NCI-H446 (cell line): Measurements from ENCODE around the gene NTF3.

Source experiments
- DNase-seq, 2 experiments: peaks; one replicate each; lab custom pipeline; 2025; lab: John Stamatoyannopoulos, UW

Gene NTF3

GRCh38 chr12:5456906-5457305, 25.0 kb downstream of the NTF3 start:
- no peak for DNase-seq

GRCh38 chr12:5458229-5459050, 26.5 kb downstream of the NTF3 start:
- no peak for DNase-seq

GRCh38 chr12:5459051-5459782, 27.3 kb downstream of the NTF3 start:
- DNase-seq: no peak

GRCh38 chr12:5460817-5461216, 28.9 kb downstream of the NTF3 start:
- no peak for DNase-seq

GRCh38 chr12:5461966-5462365, 30.1 kb downstream of the NTF3 start:
- no peak for DNase-seq

GRCh38 chr12:5464096-5464495, 32.2 kb downstream of the NTF3 start:
- DNase-seq: no peak

GRCh38 chr12:5465384-5465783, 33.5 kb downstream of the NTF3 start:
- DNase-seq: no peak

- DNase-seq: no peak
These were observed 34.6 kb downstream of the NTF3 start for GRCh38 chr12:5466521-5466960.

GRCh38 chr12:5467931-5468330, 36.0 kb downstream of the NTF3 start:
- no peak for DNase-seq

GRCh38 chr12:5470221-5470620, 38.3 kb downstream of the NTF3 start:
- DNase-seq: no peak

GRCh38 chr12:5470703-5471102, 38.8 kb downstream of the NTF3 start:
- no peak for DNase-seq

- no peak for DNase-seq
These were observed 41.3 kb downstream of the NTF3 start for GRCh38 chr12:5473076-5473782.

- no peak for DNase-seq
These were observed 41.8 kb downstream of the NTF3 start for GRCh38 chr12:5473783-5474116.

GRCh38 chr12:5476356-5476755, 44.4 kb downstream of the NTF3 start:
- DNase-seq: no peak

- DNase-seq: no peak
These were observed 46.3 kb downstream of the NTF3 start for GRCh38 chr12:5478081-5478706.

- no peak for DNase-seq
These were observed 47.9 kb downstream of the NTF3 start for GRCh38 chr12:5479761-5480160.

GRCh38 chr12:5480218-5480937, 48.5 kb downstream of the NTF3 start:
- no peak for DNase-seq

- no peak for DNase-seq
These were observed 49.0 kb downstream of the NTF3 start for GRCh38 chr12:5480938-5481303.

GRCh38 chr12:5481645-5482044, 49.7 kb downstream of the NTF3 start:
- no peak for DNase-seq

- no peak for DNase-seq
These were observed 52.5 kb downstream of the NTF3 start for GRCh38 chr12:5484426-5484825.

- DNase-seq: peak; percentile 32 to 60
These were observed 53.5 kb downstream of the NTF3 start for GRCh38 chr12:5485454-5485853.

- DNase-seq: no peak
These were observed 55.2 kb downstream of the NTF3 start for GRCh38 chr12:5487076-5487475.
